Gastrocnemius medialis (tissue), 4 donors: ENCODE data around the gene LY6G6C.

Source experiments
- CTCF ChIP-seq, 5 experiments: fragments of 450-650 bp in 3 of 5; fragments of 200-600 bp in 2 of 5; sonication (generic) in 2 of 5; IDR thresholded peaks in 4 of 5; conservative IDR thresholded peaks in 1 of 5; 1 replicate in 4 of 5; 2 replicates in 1 of 5; pipeline ENCODE4 v1.5.1; 2016 to 2019; ENCODE audit warnings: antibody characterized with exemption in 5 of 5, mild to moderate bottlenecking in 3 of 5, moderate library complexity in 3 of 5
- POLR2A ChIP-seq, 2 donors: fragments of 450-650 bp; IDR thresholded peaks; one replicate each; pipeline ENCODE4 v1.6.1; 2017; ENCODE audit warnings: antibody characterized with exemption in 2 of 2, mild to moderate bottlenecking in 2 of 2, moderate library complexity in 2 of 2

- TF ChIP-seq CTCF (IDR thresholded peaks at IDR 0.05 in 4 of 5, conservative IDR thresholded peaks at IDR 0.05 in 1 of 5) (no peak), POLR2A (IDR thresholded peaks at IDR 0.05) (no peak)
These were observed 31.3 kb upstream of the LY6G6C start for GRCh38 chr6:31752739-31753319.
